Left ventricle myocardium inferior (tissue), 1 donor: ENCODE data around the gene STEEP1. TPM values are rescaled to one million over a fixed set of nuclear protein-coding genes. Genes with fewer than 3 reads are reported as not detected.

ENCODE experiments used
- DNase-seq: peaks from one replicate; pipeline ENCODE4 v3.0.0-alpha.2; 2020
- H3K27ac ChIP-seq: fragments of 200-600 bp; replicated peaks from 2 replicates; pipeline ENCODE4 v1.8.0; 2021
- H3K27me3 ChIP-seq: fragments of 200-600 bp; 2 replicates; pipeline ENCODE4 v1.8.0; 2021; ENCODE audit warnings: low read depth
- H3K36me3 ChIP-seq: fragments of 200-600 bp; 2 replicates; pipeline ENCODE4 v1.8.0; 2021
- H3K4me1 ChIP-seq: fragments of 200-600 bp; 2 replicates; pipeline ENCODE4 v1.8.0; 2021
- H3K4me3 ChIP-seq: fragments of 200-600 bp; 2 replicates; pipeline ENCODE4 v1.8.0; 2021; ENCODE audit warnings: mild to moderate bottlenecking, moderate library complexity
- H3K9me3 ChIP-seq: fragments of 200-600 bp; replicated peaks from 2 replicates; pipeline ENCODE4 v1.8.0; 2021
- intact Hi-C: fragments of 100-400 bp; cut with micrococcal nuclease; formaldehyde crosslinking; loops from one replicate; pipeline ENCODE4 v1.11.0; 2022
- total RNA-seq: library from RNA; stranded (reverse); fragmentation: NEBNext Ultra II Directional; extraction: Animal tissue kit (Norgen Biotek cat#: 25700); gene quantifications from one replicate; pipeline ENCODE4 v1.2.1, GENCODE V29; 2021
- TF ChIP-seq, protein P1 (sequence below): fragments of 200-600 bp; IDR thresholded peaks from 2 replicates; pipeline ENCODE4 v1.8.0; 2021; ENCODE audit warnings: antibody characterized with exemption, mild to moderate bottlenecking, borderline replicate concordance
- donor health status: DM: no; HTN: yes; CAD: no; lungs with severe emphysema.

The STEEP1 gene
- total RNA-seq, 1 donor from 2014 or later: 15.2 TPM

DNA sequence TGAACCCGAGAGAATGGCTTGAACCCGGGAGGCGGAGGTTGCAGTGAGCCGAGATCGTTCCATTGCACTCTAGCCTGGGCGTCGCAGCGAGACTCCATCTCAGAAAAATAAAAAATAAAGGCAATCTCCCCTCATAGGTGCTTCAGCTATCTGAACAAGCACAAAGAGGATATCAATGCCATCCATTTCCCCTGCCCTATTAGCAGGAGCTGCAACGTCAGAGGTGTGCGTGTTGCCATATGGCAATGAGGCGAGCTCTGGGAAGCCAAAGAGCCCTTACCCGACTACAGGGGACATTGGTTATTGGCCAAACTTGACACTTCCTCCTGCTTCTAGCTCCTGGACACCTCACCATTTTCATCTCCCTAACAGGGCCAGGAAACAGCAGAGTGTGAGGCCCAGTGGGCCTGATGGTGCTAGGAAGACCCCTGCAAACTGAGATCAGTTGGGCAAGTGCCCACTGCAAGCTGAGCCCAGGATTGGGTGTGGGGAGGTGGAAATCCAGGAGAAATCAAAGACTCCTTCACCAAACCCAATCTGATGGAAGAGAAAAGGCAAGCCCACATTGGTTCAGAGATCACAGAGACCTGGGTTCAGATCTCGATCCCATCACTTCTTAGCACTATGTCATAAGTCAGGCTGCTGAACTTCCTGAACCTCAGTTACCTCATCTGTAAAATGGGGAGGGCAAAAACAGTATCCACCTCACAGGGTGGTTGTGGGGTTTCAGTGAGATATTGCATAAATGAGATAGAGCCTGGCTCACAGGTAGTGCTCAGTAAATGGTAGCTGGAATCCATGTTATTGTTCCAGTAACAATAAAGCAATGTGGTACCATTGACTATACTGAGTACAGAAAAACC lies 75.8 kb downstream of the STEEP1 start:
- TF ChIP-seq, protein P1, sequence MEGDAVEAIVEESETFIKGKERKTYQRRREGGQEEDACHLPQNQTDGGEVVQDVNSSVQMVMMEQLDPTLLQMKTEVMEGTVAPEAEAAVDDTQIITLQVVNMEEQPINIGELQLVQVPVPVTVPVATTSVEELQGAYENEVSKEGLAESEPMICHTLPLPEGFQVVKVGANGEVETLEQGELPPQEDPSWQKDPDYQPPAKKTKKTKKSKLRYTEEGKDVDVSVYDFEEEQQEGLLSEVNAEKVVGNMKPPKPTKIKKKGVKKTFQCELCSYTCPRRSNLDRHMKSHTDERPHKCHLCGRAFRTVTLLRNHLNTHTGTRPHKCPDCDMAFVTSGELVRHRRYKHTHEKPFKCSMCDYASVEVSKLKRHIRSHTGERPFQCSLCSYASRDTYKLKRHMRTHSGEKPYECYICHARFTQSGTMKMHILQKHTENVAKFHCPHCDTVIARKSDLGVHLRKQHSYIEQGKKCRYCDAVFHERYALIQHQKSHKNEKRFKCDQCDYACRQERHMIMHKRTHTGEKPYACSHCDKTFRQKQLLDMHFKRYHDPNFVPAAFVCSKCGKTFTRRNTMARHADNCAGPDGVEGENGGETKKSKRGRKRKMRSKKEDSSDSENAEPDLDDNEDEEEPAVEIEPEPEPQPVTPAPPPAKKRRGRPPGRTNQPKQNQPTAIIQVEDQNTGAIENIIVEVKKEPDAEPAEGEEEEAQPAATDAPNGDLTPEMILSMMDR: no peak
- Histone ChIP-seq H3K4me1 (no peaks in the 10 kb centered on the region), H3K4me3 (no peak overlapping the region), H3K27ac (no peak overlapping the region), H3K27me3 (no peaks in the 10 kb centered on the region), H3K36me3 (no peaks in the 10 kb centered on the region), H3K9me3 (no peaks in the 10 kb centered on the region)
- intact Hi-C loops: no loop called here
- DNase-seq: no peak

- Histone ChIP-seq H3K36me3 (no peaks in the 10 kb centered on the region), H3K27me3 (no peaks in the 10 kb centered on the region), H3K4me1 (no peaks in the 10 kb centered on the region), H3K4me3 (no peak overlapping the region), H3K27ac (no peak overlapping the region), H3K9me3 (no peaks in the 10 kb centered on the region)
- intact Hi-C loops: no loop called here
- TF ChIP-seq, protein P1: peak; percentile 64
- no peak for DNase-seq
Observed at GRCh38 chrX:119488749-119489148, 76.5 kb downstream of the STEEP1 start.

Other genes with a start within 250 kb of the STEEP1 start
- gene SLC25A43, start 166.1 kb downstream of the STEEP1 start, total RNA-seq: 1.4 TPM
- gene SLC25A5, start 97.0 kb downstream of the STEEP1 start, total RNA-seq: 191 TPM
- gene UBE2A, start 9.2 kb upstream of the STEEP1 start, total RNA-seq: 61.2 TPM
- gene NKRF, start 41.0 kb upstream of the STEEP1 start, total RNA-seq: 3.7 TPM
- 5.6 TPM for gene SEPTIN6, start 127.8 kb upstream of the STEEP1 start, total RNA-seq
- gene SOWAHD, start 193.2 kb upstream of the STEEP1 start, total RNA-seq: 0.33 TPM
- 1,056 TPM for gene RPL39, start 226.2 kb upstream of the STEEP1 start, total RNA-seq